Measurements from ENCODE around the gene PTPRM.

DNA sequence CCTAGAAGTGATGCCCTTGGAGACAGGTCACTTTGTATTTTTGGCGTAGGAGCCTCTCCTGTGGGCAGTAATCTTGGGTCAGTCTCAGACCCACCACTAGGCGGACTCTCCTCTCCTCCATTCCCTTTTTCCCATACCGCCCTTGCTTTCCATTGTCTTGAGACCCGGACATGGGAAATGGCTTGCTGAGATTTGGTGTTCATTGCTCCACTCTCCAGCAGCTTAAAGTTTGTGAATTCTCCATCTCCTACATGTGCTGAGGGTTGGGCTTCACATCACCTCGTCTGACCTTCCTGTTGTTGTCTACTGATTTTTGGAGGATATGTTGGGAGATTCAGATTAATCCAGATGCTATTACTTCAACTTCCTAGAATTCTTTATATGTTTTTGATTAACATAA is 882.9 kb downstream of the PTPRM start:
- TF ChIP-seq CTCF (IDR thresholded peaks at IDR 0.05; ENCODE audit: low read depth, low read length, missing input control) (peak; percentile 15), MAX (IDR thresholded peaks at IDR 0.05) (no peak), FOXA2 (IDR thresholded peaks at IDR 0.05) (no peak), RAD21 (IDR thresholded peaks at IDR 0.05) (peak in 1 of 2 donors; percentile 47), GABPA (IDR thresholded peaks at IDR 0.05 in 1 of 2, conservative IDR thresholded peaks at IDR 0.05 in 1 of 2) (no peak), NR2F2 (IDR thresholded peaks at IDR 0.05) (peak; percentile 43), SP1 (IDR thresholded peaks at IDR 0.05) (no peak), EGR1 (IDR thresholded peaks at IDR 0.05; ENCODE audit: low read depth in 2 of 2) (no peak), TAF1 (conservative IDR thresholded peaks at IDR 0.05) (no peak), YY1 (IDR thresholded peaks at IDR 0.05) (no peak)
- TF ChIP-seq, protein P1, sequence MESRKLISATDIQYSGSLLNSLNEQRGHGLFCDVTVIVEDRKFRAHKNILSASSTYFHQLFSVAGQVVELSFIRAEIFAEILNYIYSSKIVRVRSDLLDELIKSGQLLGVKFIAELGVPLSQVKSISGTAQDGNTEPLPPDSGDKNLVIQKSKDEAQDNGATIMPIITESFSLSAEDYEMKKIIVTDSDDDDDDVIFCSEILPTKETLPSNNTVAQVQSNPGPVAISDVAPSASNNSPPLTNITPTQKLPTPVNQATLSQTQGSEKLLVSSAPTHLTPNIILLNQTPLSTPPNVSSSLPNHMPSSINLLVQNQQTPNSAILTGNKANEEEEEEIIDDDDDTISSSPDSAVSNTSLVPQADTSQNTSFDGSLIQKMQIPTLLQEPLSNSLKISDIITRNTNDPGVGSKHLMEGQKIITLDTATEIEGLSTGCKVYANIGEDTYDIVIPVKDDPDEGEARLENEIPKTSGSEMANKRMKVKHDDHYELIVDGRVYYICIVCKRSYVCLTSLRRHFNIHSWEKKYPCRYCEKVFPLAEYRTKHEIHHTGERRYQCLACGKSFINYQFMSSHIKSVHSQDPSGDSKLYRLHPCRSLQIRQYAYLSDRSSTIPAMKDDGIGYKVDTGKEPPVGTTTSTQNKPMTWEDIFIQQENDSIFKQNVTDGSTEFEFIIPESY (IDR thresholded peaks at IDR 0.05): no peak
